Activated CD8-positive, alpha-beta memory T cell treated with anti-CD3 and anti-CD28 coated beads, Interleukin-2, amount 50 U/mL, for 4 hours (primary cell): ENCODE data around the gene CCL14.
"Not testable (repeated sequence)": the region's sequence is repeated elsewhere in the genome, so short reads cannot be mapped to it uniquely, and the experiment has no call there.

Experiments used
- DNase-seq: peaks from one replicate; pipeline ENCODE4 v3.0.0-alpha.2; 2020

CCL14 gene

DNA sequence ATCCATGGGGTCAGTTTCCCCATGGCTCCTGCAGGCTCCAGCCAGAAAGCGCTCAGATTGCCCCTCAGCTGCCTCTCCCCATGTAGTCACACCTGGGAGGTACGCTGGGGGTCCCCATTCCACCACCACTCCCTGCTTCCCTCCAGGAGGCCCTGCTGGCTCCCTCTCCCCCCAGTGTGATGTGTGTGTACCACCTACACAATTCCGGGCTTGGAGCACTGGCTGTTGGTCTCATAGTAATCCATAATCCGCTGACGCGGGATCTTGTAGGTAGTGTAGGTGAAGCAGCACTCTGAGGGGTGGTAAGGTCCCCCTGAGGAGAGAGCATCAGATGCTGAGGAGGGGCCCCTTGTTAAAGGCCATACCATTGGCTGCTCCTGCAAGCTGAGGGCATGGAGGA is 2.4 kb downstream of the CCL14 start:
- no peak for DNase-seq

GRCh38 chr17:35982409-35983191 is 3.9 kb downstream of the CCL14 start:
- no peak for DNase-seq

- no peak for DNase-seq
Observed at GRCh38 chr17:35981908-35982330, 4.6 kb downstream of the CCL14 start.

- no peak for DNase-seq
Observed at GRCh38 chr17:35981246-35981645, 5.3 kb downstream of the CCL14 start, which contains the start of gene CCL16. CCL16 (minus strand) TSS chr17:35981497; CDS start chr17:35981420, 77 bp downstream.

- no peak for DNase-seq
Observed at GRCh38 chr17:35978346-35978745, 8.2 kb downstream of the CCL14 start.

DNA sequence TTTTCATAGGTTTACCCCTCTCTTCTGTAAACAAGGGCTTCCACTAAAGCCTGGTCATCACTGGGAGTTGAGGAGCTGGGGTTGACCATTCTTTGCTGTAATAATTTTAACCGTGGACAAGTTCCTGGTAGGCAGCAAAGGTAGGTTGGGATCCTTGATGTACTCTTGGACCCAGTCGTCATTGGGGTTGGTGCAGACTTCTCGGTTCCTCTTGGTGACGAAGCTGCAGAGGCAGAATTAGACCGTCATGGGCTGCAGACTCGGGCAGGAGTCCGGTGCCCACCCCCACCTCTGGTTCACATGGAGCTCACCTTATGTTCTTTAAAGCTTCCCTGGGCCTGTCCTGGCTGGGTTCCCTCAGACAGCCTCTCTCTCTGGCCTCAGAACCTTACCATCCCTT is 9.0 kb downstream of the CCL14 start:
- no peak for DNase-seq

DNA sequence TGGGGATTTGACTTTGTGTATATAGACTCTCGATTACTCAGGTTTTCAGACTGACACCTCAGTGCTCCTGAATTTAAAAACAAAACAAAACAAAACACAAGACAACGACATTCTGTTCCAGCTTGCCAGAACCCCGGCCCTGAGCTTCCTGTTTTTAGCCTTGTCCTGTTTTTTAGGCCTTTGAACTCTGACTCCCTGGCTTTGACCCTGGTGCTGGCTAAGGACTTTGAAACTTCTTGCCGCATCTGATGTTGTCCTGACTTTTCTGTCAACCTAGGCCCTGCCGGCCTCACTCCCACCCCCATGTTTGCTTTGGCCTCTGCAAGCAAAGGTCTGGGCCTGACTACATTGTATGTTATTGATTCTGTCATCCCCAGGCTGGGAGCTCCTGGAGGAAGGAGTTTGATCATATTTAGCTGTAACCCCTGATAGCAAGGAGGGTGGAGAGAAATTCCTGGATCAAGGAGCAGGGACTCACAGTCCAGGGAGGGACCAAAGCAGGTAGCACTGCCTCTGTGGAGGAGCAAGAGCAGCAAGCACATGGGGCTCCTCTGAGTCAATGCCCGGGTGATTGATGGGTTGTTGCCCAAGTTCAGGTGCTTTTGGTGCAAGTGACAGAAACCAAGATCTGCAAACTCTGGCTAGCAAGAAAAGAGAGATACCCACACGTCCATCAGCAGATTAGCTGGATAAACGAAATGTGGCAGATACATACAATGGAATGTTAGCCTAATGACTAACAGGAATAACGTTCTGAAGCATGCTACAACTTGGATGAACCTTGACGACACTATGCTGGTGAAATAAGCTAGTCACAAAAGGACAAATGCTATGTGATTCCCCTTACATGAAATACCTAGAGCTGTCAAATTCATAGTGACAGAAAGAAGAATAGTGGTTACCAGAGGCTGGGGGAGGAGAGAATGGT is 12.9 kb downstream of the CCL14 start:
- no peak for DNase-seq

- DNase-seq, result no peak
Observed at GRCh38 chr17:35972945-35973332, 13.6 kb downstream of the CCL14 start.

DNA sequence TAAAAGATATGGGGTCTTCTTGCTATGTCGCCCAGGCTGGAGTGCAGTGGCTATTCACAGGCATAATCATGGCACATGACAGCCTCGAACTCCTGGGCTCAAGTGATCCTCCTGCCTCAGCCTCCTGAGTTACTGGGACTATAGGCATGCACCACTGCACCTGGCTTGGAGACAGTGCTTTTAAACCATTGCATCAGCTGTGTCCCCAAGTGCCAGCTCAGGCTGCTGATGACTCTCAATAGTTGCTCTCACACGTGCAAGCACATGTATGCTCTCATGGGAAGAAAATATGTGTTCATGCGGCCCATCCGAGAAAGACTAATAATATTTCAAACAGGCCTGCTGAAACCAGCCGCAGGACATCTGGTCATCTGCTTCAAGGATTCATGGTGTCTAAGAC is 14.0 kb downstream of the CCL14 start:
- no peak for DNase-seq

- DNase-seq, result no peak
Observed at GRCh38 chr17:35972066-35972465, 14.5 kb downstream of the CCL14 start.

- peak; percentile 73 for DNase-seq
Observed at GRCh38 chr17:35969558-35970380, 16.8 kb downstream of the CCL14 start.

- DNase-seq, result no peak
Observed at GRCh38 chr17:35968520-35969054, 17.9 kb downstream of the CCL14 start.

GRCh38 chr17:35965272-35965671 is 21.3 kb downstream of the CCL14 start:
- no peak for DNase-seq

GRCh38 chr17:35963663-35964062 is 22.9 kb downstream of the CCL14 start:
- no peak for DNase-seq

GRCh38 chr17:35953720-35954119 is 32.8 kb downstream of the CCL14 start:
- no peak for DNase-seq

DNA sequence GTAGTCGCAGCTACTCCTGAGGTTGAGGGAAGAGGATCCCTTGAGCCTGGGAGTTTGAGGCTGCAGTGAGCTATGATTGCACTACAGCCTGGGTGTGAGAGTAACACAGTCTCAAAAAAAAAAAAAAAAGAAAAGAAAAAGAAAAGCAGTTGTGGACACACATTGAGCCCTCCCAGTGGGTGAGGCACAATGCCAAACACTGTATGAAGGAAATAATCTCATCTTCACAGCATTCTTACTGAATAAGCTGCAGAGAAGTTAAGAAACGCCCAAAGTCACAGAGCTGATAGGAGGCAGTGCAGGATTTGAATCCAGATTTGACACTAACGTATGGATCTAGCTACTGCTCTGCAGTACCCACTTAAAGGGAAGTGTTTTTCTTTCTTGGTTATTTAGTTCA is 37.1 kb downstream of the CCL14 start:
- DNase-seq, result no peak

GRCh38 chr17:35948092-35948491 is 38.4 kb downstream of the CCL14 start:
- no peak for DNase-seq

DNA sequence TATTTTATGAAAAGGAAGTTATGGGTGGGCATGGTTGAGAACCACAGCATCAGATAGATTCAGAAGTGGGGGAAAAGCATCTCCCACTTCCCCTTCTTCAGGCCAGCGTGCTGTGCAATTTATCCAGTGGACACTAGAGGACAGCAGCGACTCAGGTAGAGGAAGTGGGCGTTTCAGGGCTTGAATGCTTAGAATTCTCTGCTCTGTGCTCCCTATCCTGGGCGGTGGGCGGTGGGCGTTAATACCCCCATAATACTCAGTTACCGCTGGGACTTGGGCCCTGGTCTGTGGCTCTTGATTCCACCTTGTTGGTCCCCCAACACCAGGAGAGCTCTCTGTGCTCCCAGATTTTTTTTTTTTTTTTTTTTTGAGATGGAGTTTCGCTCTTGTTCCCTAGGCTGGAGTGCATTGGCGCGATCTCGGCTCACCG is 39.4 kb downstream of the CCL14 start:
- DNase-seq, result peak; percentile 54

DNA sequence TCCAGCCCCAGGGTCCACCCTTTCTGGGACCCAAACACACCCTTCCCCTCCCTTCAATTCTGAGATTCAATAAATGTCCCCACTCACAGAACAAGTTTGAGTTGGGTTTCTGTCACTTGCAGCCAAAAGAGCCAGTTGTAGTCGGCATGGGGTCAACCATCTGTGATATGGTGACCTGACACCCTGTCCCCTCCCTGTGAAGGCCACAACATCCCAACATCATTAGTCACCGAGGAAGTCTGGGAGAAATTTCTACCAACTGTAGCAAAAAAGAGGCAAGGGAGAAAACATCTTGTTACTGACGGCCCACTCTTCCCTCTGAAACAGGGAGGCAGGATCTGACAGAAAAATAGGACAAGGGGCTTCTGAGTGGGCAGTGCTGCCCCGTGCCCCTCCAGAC is 42.4 kb downstream of the CCL14 start:
- DNase-seq, result no peak

DNA sequence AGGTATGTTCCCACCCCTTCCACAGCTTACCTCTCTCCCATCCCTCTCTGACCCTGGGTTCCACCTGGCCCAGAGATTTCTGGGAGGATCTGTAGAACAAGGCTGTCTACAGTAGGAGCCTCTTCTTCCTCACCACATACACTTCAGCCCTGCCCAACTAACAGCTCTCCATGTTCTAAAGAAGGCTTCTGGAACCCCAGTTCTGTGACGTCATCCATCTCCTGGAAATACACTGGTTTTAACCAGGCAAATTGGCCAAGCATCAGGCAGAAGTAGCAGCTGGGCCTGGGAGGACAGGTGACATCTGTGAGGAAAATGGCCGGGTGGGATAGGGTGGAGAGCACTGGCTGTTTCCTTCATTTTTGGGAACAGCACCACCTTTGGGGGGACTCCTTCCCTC is 43.0 kb downstream of the CCL14 start, which contains the start of gene LYZL6:
Gene LYZL6, minus strand, starts transcription at position 177 of the 400 bp plus-strand sequence. CDS start 4,357 bp downstream, outside the sequence.
- no peak for DNase-seq

- no peak for DNase-seq
Observed at GRCh38 chr17:35942588-35943186, 43.8 kb downstream of the CCL14 start.

- DNase-seq, result not testable (repeated sequence)
Observed at GRCh38 chr17:35938492-35938891, 48.0 kb downstream of the CCL14 start.
